Measurements from ENCODE around the gene YY1.

YY1 gene

DNA sequence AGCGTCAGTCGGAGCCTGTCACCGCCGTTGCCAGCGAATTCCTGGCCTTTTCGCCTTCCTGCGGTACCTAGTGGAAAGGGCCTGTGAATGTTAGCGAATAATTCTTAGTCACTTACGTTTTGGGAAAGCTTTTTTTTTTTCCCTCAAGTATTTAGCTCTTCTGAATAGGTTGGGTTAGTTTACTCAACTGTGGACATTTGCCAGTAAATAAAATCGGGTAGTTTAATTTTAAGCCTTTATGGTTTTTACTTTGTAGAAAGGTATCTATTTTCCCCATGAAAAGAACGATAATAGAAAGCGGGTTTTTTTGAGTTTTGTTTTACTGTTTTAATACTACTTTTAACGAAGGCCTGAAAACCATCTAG is 1.7 kb downstream of the YY1 start:
- no peak for DNase-seq (ENCODE audit: extremely low read depth in 1 of 2, low read depth in 1 of 2)

DNA sequence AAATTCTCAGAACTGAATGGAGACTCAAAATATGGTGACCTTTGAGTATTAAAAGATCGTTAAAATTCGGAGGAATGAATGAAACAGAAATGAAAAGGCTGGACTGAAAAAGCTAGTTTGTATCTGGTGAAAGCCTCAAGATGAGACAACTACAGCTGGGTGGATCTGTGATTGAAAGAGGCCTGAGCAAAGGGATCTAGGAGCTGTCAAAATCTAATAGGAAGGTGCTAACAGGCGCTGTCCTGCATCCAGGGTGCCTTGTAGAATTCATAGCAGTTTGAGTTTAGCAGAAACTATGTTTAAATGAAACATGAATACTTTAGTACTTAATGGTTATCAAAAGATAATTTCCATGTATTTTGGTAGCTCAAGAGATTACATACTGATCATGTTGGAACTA is 2.3 kb downstream of the YY1 start:
- no peak for DNase-seq (ENCODE audit: extremely low read depth in 1 of 2, low read depth in 1 of 2)

DNA sequence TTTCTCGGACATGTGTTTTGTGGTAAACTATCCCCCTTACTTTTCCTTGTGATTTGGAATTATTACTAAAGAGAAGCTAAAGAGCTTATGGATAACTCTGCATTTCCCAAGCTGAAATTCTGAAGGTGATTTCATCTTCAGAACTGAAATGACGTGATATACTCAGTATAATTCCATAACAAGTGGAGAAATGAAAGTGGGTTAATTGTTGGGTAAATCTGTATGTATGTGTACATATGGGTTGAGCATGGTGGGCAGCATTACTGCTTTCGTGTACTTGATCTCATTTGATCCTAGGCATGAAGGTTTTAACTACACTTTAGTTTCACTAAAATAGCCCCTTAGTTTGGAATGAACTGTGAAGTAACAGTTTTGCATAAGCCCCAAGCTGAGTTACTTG is 4.1 kb downstream of the YY1 start:
- no peak for DNase-seq (ENCODE audit: extremely low read depth in 1 of 2, low read depth in 1 of 2)

DNA sequence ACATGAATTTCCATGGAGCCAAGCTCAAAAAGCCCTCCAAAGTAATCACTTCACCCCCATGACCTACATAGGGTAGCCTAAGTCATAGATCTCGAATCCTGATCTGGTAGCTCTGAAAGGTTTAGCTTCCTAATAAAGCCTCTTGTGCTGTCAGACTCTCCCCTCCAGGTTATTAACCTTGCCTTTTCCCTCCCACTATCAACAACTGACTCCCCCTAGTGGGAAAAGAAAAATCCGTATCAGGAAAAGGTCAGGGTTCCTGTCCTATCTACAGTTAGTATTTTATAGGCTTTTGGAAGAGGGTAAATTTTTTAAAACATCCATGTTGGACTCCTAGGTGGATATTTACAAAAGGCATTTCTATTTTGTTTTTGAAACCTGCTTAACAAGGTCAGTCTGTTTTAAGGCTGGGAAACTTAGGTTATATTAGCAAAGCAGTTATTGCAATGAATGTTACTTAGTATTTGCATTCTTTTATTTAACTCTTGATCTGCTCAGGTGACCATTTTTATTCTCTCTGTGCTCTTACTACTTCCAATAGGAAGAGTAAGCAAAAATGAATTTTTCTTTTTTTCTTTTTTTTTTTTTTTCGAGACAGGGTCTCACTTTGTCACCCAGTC is 8.0 kb downstream of the YY1 start:
- no peak for DNase-seq (ENCODE audit: extremely low read depth in 1 of 2, low read depth in 1 of 2)

DNA sequence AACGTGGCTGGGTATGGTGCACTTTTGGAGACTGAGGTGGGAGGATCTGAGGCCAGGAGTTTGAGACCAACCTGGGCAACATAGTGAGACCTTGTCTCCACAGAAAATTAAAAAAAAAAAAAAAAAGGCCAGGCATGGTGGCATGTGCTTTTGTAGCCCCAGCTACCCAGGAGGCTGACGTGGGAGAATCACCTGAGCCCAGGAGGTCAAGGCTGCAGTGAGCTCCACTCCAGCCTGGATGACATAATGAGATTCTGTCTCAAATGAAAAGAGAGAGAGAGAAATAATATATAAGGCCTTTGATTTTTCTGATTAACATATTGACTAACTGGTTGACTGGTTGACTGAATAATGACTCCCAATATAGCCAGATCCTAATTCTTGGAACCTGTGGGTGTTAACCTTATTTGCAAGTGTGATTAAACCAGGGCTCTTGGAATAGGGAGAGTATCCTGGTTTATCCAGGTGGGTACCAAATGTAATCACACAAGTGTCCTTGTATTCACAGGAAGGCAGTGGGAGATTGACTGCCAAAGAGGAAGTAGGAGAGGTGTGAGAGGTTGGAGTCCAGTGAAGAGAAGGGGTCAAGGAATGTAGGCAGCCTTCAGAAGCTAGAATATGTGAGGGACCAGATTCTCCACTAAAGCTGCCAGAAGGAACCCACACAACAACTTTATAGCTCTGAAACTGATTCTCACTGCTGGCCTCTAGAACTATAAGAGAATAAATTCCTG is 12.0 kb downstream of the YY1 start:
- no peak for DNase-seq (ENCODE audit: extremely low read depth in 1 of 2, low read depth in 1 of 2)

DNA sequence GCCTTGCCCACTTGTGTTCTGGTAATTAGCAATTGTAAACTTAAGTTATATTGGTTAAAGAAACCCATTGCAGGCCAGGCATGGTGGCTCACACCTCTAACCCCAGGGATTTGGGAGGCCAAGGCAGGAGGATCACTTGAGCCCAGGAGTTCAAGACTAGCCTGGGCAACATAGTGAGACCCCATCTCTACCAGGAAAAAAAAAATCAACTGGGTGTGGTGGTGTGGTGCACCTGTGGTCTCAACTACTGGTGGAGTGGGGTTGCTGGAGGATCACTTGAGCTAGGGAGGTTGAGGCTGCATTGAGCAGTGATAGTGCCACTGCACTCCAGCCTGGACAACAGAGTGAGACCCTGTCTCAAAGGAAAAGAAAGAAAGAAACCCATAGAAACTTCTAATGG is 13.7 kb downstream of the YY1 start:
- no peak for DNase-seq (ENCODE audit: extremely low read depth in 1 of 2, low read depth in 1 of 2)

DNA sequence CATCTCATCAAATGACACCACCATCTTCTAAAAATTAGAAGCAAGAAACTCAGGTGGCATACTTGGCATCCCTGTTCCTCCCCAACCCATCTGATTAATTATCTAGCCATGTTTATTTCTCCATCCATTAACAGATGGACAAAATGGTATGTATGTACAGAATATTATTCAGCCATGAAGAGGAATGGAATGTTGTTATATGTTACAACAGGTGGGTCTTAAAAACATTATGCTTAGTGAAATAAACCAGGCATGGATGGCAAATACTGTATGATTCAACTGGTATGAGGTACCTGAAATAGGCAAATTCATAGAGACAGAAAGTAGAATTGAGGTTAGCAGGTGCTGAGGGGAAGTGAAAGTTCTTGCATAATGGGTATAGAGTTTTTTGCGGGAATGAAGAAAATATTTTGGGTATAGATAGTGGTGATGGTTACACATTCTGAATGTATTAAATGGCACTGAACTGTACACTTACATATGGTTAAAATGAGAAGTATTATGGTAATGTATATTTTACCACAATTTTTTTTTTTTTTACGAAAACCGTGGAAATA is 17.5 kb downstream of the YY1 start:
- DNase-seq (ENCODE audit: extremely low read depth in 1 of 2, low read depth in 1 of 2): no peak

DNA sequence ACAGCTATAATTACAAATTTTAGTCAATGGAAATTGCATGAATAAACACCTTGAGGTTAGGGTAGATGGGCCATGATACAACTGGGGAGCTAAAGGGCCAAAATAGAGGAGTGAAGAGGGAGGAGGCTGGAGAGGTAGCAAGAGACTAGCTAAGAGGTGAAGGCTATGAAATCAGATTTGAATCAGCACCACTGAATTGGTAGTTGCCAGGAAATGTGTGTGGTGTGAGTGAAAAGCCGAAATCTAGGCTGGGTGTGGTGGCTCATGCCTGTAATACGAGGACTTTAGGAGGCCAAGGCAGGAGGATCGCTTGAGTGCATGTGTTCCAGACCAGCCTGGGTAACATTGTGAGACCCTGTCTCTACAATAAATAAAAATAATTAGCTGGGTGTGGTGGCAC is 22.7 kb downstream of the YY1 start:
- DNase-seq (ENCODE audit: extremely low read depth in 1 of 2, low read depth in 1 of 2): no peak

DNA sequence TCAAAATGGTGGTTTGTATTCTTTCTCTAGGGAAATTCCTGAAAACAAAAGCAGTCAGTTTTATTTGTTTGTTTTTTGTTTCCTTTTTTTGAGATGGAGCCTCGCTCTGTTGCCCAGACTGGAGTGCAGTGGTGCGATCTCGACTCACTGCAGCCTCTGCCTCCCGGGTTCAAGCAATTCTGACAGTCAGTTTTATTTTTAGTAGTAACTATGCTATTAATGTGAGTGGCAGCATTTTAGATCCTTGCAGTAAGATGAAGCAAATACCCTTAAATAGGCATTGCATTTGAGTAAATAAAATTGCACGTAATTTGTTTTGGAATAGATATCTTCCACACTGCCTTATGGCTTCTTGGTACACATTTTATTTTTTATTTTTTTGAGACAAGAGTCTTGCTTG is 23.6 kb downstream of the YY1 start:
- no peak for DNase-seq (ENCODE audit: extremely low read depth in 1 of 2, low read depth in 1 of 2)

DNA sequence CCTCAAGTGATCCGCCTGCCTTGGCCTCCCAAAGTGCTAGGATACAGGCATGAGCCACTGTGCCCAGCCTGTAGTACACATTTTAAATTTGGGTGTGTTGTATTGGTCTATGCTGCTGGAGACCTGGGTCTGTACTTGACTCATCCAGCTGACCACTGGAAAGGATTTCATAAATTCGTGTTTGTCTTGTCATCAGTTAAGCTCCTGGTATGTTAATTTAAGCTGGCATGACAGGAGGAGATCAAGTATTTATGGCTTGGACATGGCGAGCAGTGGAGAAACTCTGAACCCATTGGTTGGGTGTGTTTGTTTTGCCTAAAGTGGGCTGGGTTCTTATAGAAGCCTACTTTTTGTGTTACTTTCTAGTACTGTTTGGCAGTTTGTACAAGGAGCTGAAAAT is 24.2 kb downstream of the YY1 start:
- DNase-seq (ENCODE audit: extremely low read depth in 1 of 2, low read depth in 1 of 2): no peak

DNA sequence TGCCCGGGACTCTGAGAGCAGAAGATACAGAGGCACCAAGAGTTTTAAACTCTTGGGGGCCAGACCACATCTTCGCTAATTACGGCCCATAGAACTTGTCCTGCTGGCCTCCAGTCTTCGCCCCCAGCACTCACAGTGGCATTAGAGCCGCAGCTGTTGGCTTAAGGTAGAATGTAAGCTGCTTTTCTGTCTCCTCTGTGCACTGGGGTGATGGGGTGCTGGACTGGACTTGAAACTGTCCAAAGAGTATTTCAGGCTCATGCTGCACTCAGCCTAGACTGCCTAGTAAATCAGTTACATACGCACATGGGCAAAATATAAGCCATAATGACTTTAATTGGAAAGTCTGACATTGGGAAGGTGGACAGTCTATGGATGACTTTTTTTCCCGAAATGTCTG is 29.0 kb downstream of the YY1 start:
- DNase-seq (ENCODE audit: extremely low read depth in 1 of 2, low read depth in 1 of 2): no peak

DNA sequence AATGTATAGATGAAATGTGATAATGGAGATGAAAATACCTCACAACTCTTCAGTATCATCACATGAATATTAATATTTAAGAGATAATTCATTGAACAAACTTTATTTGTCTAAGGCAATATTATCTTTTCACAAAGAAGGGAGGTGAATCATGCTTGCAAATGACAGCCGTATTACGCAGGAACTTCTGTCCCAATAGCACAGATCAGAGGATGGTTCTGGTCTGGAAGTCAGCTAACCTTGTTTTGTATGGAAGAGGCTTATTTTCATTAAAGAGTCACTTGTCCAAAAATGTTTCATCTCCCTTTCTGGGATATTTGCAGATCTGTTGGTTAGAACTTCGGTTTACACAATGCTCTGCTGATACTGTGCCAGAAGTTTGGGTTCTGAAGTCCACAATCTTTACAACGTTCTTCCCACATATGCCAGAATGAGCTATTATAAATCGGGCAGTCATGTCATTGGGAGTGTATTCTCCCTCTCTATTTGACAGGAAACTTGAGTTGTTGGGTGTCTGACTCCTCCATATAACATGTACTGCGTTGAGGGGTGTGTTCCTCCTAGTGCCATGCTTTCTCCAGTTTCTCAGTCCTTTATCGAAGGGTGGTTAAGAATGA is 29.8 kb downstream of the YY1 start:
- no peak for DNase-seq (ENCODE audit: extremely low read depth in 1 of 2, low read depth in 1 of 2)

DNA sequence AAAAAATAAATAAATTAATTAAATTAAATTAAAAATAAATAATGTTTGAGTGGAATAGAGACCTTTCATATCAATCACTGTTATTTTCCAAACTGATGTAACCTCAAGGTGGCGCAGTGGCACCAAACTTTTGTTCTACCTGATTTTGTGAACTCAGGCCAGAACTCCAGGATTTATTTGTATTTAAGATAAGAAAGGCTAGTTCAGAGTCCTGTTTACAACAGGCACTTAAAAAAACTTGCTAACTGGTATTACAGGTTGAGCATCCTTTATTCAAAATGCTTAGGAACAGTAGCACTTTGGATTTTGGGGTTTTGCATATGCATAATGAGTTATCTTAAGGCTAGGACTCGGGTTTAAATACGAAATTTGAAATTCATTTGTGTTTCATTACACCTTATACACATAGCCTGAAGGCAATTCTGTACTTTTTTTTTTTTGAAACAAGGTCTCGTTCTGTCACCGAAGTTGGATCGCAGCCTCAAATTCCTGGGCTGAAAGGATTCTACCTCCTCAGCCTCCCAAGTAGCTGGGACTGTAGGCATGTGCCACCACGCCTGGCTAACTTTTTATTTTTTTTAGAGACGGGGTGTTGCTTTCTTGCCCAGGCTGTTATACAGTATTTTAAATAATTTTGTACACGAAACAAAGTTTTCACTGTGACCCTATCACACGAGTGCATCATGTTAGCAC is 32.4 kb downstream of the YY1 start:
- DNase-seq (ENCODE audit: extremely low read depth in 1 of 2, low read depth in 1 of 2): no peak

DNA sequence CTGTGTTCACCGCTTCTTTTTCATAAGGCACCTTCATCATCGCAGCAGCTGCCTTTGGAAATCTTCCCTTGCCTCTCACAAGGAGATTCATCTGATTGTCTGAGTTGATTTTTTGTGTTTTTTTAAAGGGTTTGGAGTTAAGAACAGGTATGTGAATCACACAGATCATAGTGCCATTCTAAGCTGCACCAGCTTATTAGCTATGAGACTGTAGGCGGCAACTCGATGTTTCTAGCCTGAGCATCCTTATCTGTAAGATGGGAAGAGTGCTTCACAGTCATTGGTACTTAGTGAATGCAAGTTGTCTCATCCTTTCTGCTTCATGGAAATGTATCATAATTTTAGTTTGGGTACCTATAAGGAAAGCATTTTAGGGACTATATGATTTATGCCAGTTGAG is 35.3 kb downstream of the YY1 start:
- no peak for DNase-seq (ENCODE audit: extremely low read depth in 1 of 2, low read depth in 1 of 2)

DNA sequence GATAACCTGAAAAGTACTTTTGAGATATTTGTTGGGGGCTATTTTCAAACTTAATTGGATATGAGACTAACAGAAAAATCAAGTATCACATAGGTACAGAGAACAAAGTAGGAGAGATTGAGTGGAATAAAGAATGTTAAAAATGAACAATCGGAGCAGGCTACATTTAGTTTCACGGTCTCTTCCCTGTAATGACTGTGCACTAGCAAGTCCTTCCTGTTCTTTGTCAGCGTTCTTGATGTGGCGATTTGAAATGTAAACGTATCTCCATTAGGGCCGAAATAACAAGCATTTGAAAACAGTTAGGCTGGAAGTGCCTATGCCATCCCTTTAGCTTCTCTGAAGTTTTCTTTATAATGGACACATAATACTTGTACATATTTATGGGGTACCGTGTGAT is 36.3 kb downstream of the YY1 start:
- DNase-seq (ENCODE audit: extremely low read depth in 1 of 2, low read depth in 1 of 2): no peak

DNA sequence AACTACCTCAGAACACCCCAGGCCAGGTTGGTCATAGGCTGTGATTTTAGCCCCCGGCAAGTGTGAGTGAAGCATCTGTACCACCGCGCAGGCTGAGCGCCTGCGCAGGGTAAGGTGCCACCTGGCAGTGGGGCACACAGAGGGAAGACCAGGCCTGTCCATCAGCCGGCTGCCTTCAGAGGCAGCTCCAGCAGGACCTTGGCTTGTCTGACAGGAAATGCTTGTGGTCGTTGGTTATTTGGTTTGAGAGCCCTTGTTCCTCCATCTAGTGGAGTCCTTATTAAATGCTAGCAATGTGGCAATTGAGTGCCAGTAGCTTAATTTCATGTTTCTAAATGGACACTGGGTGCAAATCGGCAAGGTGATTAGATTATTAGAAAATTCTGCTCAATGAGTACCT is 39.8 kb downstream of the YY1 start:
- DNase-seq (ENCODE audit: extremely low read depth in 1 of 2, low read depth in 1 of 2): no peak

DNA sequence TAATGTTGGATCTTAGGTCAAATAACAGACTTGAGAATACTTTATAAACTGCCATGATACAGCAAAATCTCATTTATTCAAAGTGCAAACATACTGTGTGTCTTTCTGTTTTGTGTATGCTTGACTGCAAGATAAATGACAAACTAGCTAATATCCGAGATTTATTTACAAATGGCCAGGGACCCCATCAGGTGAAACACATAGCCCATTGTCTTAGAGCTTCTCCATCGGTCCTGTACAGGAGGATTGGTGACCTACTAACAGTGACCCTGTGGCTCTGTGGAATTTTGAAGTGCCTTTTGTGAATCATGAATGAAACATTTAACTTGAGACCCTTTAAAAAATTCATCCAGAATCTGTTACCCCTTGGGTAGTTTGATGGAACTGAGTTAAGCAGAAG is 40.2 kb downstream of the YY1 start:
- no peak for DNase-seq (ENCODE audit: extremely low read depth in 1 of 2, low read depth in 1 of 2)

DNA sequence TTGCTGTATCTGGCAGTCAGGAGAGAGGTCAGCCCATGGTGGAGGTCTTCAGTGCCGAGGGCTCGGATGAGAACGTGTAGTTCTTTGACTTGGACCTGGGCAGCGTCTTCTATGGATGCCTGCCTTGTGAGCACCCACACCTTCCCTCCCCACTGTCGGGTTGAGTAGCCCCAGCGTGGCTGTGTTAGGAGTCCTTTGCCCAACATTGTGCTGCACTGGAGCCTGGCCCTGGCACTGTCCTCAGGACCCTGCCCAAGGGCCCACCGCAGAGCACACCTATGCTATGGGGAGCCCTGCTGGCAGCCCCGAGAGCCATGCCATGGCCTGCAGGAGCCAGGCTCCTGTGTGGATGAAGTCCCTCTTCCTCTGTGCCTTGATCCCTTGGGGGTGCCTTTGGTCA is 40.6 kb downstream of the YY1 start:
- DNase-seq (ENCODE audit: extremely low read depth in 1 of 2, low read depth in 1 of 2): no peak

DNA sequence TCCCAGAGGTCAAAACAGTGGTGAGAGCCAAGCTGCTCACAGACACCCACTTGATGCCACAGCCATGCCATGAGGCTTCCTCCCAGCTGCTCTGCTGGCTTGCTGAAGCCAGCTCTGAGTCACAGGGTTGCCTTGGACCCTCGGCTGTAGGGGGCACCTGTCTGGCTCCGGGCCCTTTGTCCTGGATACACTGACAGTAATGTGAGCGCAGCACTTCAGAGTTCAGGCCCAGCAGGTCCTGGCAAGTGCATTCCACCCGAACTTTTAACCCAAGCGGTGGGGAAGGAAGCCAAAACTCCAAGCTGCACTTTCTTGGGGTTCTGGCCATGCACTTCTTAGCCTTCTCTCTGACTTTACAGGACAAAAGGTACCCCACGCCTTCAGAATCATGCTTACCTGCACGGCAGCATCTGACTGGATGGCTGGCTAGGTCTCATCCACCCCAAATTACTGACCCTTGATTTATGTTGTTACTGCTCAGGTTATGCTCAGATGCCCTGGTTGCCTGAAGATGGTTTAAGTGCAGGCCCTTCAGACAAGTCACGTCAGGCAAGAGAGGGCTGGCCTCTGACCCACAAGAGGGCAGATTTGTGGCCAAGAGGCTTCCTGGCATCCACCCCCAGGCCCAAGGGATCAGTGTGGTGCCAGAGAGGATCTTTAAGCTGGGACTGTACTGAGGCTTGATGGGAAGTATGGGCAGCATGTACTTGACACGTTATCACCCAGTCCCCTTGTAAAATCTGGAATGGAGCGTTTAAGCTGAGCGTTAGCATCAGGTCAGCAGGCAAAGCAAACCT is 42.5 kb downstream of the YY1 start:
- no peak for DNase-seq (ENCODE audit: extremely low read depth in 1 of 2, low read depth in 1 of 2)

DNA sequence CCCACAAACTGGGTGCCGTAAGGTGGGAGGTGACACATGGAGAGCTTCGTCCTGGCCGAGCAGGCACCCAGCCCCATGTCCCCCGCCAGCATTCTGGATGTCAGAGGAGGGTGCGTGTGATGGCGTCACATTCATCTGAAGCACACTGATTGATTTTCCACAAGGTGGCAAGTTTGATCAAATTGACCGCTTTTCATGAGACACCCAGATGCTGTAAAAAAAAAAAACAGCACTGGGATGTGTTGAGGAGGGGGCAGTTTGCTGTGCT is 43.1 kb downstream of the YY1 start:
- DNase-seq (ENCODE audit: extremely low read depth in 1 of 2, low read depth in 1 of 2): no peak

DNA sequence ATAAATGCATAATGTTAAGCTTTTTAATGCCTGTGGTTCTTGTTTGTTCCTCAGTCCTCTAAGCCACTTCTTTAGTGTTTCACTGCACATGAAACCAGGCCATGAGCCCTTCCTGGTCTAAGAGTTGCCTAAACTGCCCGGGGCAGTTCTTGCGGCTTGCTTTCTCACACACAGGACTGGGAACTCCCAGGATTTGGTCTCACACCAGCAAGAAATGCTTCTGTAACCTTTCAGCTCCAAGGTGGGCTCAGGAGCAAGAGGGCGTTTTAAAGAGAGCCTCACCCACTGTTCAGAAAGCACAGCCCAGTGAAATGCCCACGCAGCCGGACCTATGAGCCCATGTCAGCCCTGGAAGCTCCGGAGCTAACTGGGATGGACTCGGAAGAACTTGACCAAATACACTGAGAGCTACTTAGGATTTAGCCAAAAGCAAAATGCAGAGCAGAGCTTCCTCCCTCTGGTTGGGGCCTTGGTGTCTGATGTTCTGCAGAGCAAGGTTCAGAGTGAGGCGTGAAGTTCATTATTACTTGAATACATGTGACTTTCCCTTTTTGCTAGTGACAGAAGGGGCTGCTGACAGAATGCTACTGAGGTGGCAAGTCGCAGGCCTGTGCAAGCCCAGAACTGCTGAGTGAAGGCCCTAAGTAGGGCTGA is 43.9 kb downstream of the YY1 start:
- DNase-seq (ENCODE audit: extremely low read depth in 1 of 2, low read depth in 1 of 2): no peak

All from stimulated activated CD8-positive, alpha-beta memory T cell treated with anti-CD3 and anti-CD28 coated beads, Interleukin-7, amount 100 ng/mL, for 48 hours (primary cell).